GM23248 (cell line): ENCODE results near the gene ANO10. TPM values are rescaled to one million over a fixed set of nuclear protein-coding genes. Genes with fewer than 3 reads are reported as not detected.
"Not testable (repeated sequence)": the region's sequence is repeated elsewhere in the genome, so short reads cannot be mapped to it uniquely, and the experiment has no call there.

Experiments
- DNase-seq: peaks from one replicate; pipeline ENCODE4 v3.0.0-alpha.2; 2015
- H2AFZ ChIP-seq: fragments of 200-600 bp; sonication (generic); 2 replicates; pipeline ENCODE4 v1.6.1; 2016; ENCODE audit warnings: antibody characterized with exemption
- H3F3A ChIP-seq: fragments of 200-600 bp; sonication (generic); 2 replicates; pipeline ENCODE4 v1.6.1; 2016; ENCODE audit warnings: mild to moderate bottlenecking, antibody characterized with exemption, mixed run types; ENCODE audit not compliant: insufficient read depth
- H3K27ac ChIP-seq: fragments of 200-600 bp; sonication (generic); 2 replicates; pipeline ENCODE4 v1.5.1; 2016; ENCODE audit warnings: mild to moderate bottlenecking
- H3K27me3 ChIP-seq: fragments of 200-600 bp; sonication (generic); replicated peaks from 2 replicates; pipeline ENCODE4 v1.6.1; 2016; ENCODE audit warnings: mild to moderate bottlenecking; ENCODE audit not compliant: insufficient read depth
- H3K36me3 ChIP-seq: fragments of 200-600 bp; sonication (generic); 2 replicates; pipeline ENCODE4 v1.6.1; 2016; ENCODE audit warnings: low read depth, mild to moderate bottlenecking
- H3K4me1 ChIP-seq: fragments of 200-600 bp; sonication (generic); 2 replicates; pipeline ENCODE4 v1.6.1; 2016; ENCODE audit warnings: mild to moderate bottlenecking; ENCODE audit not compliant: insufficient read depth
- H3K4me2 ChIP-seq: fragments of 200-600 bp; sonication (generic); one replicate; pipeline ENCODE4 v1.6.1; 2016; ENCODE audit warnings: mild to moderate bottlenecking; ENCODE audit not compliant: unreplicated experiment
- H3K4me3 ChIP-seq: fragments of 200-600 bp; sonication (generic); 2 replicates; pipeline ENCODE4 v1.5.1; 2016; ENCODE audit warnings: mild to moderate bottlenecking
- H3K79me2 ChIP-seq: fragments of 200-600 bp; sonication (generic); 2 replicates; pipeline ENCODE4 v1.6.1; 2016; ENCODE audit warnings: mild to moderate bottlenecking; ENCODE audit not compliant: insufficient read depth
- H3K9ac ChIP-seq: fragments of 200-600 bp; sonication (generic); 2 replicates; pipeline ENCODE4 v1.6.1; 2016; ENCODE audit warnings: mild to moderate bottlenecking
- H3K9me2 ChIP-seq: fragments of 200-600 bp; sonication (generic); 2 replicates; pipeline ENCODE4 v1.6.1; 2016; ENCODE audit warnings: mixed run types, mild to moderate bottlenecking, moderate library complexity; ENCODE audit not compliant: insufficient read depth
- H3K9me3 ChIP-seq: fragments of 200-600 bp; sonication (generic); one replicate; pipeline ENCODE4 v1.6.1; 2017; ENCODE audit warnings: low read depth
- H4K20me1 ChIP-seq: fragments of 200-600 bp; sonication (generic); 2 replicates; pipeline ENCODE4 v1.6.0; 2016; ENCODE audit not compliant: insufficient read depth
- EZH2 ChIP-seq: fragments of 200-600 bp; sonication (generic); IDR thresholded peaks from 2 replicates; pipeline ENCODE4 v1.6.1; 2018; ENCODE audit warnings: antibody characterized with exemption, mild to moderate bottlenecking; ENCODE audit not compliant: insufficient read depth, poor library complexity, severe bottlenecking
- EZH2phosphoT487 ChIP-seq: fragments of 200-600 bp; sonication (generic); IDR thresholded peaks from 2 replicates; pipeline ENCODE4 v1.6.1; 2018; ENCODE audit warnings: antibody characterized with exemption, moderate library complexity, mild to moderate bottlenecking, low read depth; ENCODE audit not compliant: insufficient read depth
- WGBS, 2 experiments: methylation state at CpG; one replicate each; pipeline ENCODE4 v1.1.6; 2015 to 2017; ENCODE audit warnings: low lambda C conversion rate in 2 of 2, low coverage in 1 of 2; ENCODE audit errors: missing lambda C conversion rate in 2 of 2; 5-methylcytosine and 5-hydroxymethylcytosine counted together
- in situ Hi-C: fragments of 300-500 bp; cut with MboI; formaldehyde crosslinking; loops from 2 replicates; pipeline ENCODE4 v1.15.0; 2020
- polyA plus RNA-seq: library from polyadenylated mRNA; unstranded; fragments of >200 nt; fragmentation: Nextera tagmentation; extraction: Ambion mirVana; gene quantifications from 2 replicates; pipeline ENCODE4 v1.2.1, GENCODE V29; 2016
- total RNA-seq: library from RNA; depleted of rRNA; stranded (reverse); fragments of >200 nt; shearing (Covaris generic); gene quantifications from 2 replicates; pipeline ENCODE4 v1.2.3, GENCODE V29; 2014

The ANO10 gene
- total and polyA plus RNA-seq, 2 experiments from 2014 or later = 51.1 to 73.2 TPM

DNA sequence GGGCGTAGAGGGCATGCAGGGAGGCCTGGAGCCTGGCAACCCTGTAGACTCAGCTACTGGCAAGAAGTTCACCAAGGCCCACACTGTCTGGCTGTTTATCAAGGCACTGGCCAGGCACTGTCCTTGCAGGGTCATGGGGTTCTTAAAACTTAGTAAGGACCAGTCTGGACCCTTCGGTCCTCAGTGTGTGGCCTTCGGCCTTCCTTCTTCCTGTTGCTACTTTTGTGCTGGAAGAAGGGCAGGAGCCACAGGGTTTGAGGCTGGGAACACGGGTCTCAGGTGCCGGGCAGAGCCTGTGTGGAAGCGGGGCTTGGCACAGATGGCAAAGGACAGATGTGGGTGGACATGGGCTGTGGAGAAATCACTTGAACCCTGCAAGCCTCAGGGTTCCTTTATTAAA is 258.9 kb downstream of the ANO10 start:
- H3K4me1 ChIP-seq = no peaks in the 10 kb centered on the region
- no peaks in the 10 kb centered on the region for H3K36me3 ChIP-seq
- H3K4me3 ChIP-seq = no peak overlapping the region
- H3F3A ChIP-seq = no peaks in the 10 kb centered on the region
- H3K79me2 ChIP-seq = no peaks in the 10 kb centered on the region
- 92 to 95% methylated on average over 6 of the region's 6 CpGs for WGBS, 2 experiments
- H2AFZ ChIP-seq = no peak overlapping the region
- no peak overlapping the region for H3K9ac ChIP-seq
- no peaks in the 10 kb centered on the region for H3K9me3 ChIP-seq
- no peaks in the 10 kb centered on the region for H4K20me1 ChIP-seq
- no peak overlapping the region for H3K4me2 ChIP-seq
- DNase-seq = no peak
- in situ Hi-C loops = no loop called here
- TF ChIP-seq EZH2phosphoT487 = no peak
- TF ChIP-seq EZH2 = no peak
- H3K27ac ChIP-seq = no peak overlapping the region
- H3K9me2 ChIP-seq = no peaks in the 10 kb centered on the region
- no peaks in the 10 kb centered on the region for H3K27me3 ChIP-seq

DNA sequence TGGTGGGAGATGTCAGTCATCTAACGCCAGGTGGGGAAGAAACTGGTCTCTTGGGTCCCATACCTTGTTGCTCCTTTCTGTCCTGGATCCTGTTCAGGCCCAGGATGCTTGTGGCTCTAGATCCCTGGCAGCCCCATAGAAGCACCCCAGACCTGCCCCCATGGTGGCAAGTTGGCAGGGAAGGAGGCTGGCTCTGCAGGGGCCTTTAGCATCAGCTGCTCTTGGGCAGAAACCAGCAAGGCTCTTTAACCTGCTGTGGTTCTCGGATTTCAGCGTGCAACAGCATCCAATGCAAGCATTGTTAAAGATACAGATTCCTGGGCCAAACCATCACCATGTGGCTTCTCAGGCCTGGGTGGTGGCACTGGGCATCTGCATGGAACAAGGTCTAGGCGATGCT is 259.6 kb downstream of the ANO10 start:
- no peak overlapping the region for H3K9ac ChIP-seq
- no peak overlapping the region for H3K4me3 ChIP-seq
- H3K9me2 ChIP-seq = no peaks in the 10 kb centered on the region
- H3K27ac ChIP-seq = no peak overlapping the region
- H3K27me3 ChIP-seq = no peaks in the 10 kb centered on the region
- 96 to 98% methylated on average over 4 of the region's 4 CpGs for WGBS, 2 experiments
- H2AFZ ChIP-seq = no peak overlapping the region
- no peak overlapping the region for H3K4me2 ChIP-seq
- in situ Hi-C loops = no loop called here
- H3K79me2 ChIP-seq = no peaks in the 10 kb centered on the region
- H3F3A ChIP-seq = no peaks in the 10 kb centered on the region
- H3K4me1 ChIP-seq = no peaks in the 10 kb centered on the region
- H4K20me1 ChIP-seq = no peaks in the 10 kb centered on the region
- H3K9me3 ChIP-seq = no peaks in the 10 kb centered on the region
- no peak for DNase-seq
- H3K36me3 ChIP-seq = no peaks in the 10 kb centered on the region
- no peak for TF ChIP-seq EZH2phosphoT487
- TF ChIP-seq EZH2 = no peak

DNA sequence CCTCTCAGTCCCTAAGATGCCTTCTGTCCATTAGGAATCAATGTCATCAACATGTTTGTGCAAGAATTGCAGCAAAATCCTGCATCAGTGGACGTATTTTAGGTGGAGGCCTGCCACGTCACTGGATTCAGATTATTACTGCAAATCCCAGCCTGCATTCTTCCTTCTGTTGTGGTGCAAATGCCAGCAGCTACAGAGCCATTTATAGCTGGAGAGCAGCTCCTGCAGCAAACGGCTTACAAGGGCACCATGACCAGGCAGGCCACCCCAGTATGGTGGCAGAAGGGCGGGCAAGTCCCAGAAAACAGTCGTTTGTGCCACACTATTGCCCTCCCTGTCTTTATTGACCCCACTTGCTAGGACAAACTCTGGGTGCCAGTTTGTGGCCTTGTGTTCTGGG is 260.7 kb downstream of the ANO10 start:
- no peak overlapping the region for H2AFZ ChIP-seq
- no peaks in the 10 kb centered on the region for H4K20me1 ChIP-seq
- no peaks in the 10 kb centered on the region for H3K4me1 ChIP-seq
- no peak overlapping the region for H3K4me3 ChIP-seq
- DNase-seq = no peak
- no peaks in the 10 kb centered on the region for H3K27me3 ChIP-seq
- H3K27ac ChIP-seq = no peak overlapping the region
- no peaks in the 10 kb centered on the region for H3K9me2 ChIP-seq
- no peaks in the 10 kb centered on the region for H3K36me3 ChIP-seq
- in situ Hi-C loops = no loop called here
- no peaks in the 10 kb centered on the region for H3K9me3 ChIP-seq
- no peaks in the 10 kb centered on the region for H3F3A ChIP-seq
- no peaks in the 10 kb centered on the region for H3K79me2 ChIP-seq
- H3K4me2 ChIP-seq = no peak overlapping the region
- no peak overlapping the region for H3K9ac ChIP-seq
- TF ChIP-seq EZH2 = no peak
- no peak for TF ChIP-seq EZH2phosphoT487
- 59 to 64% methylated on average over 5 of the region's 5 CpGs for WGBS, 2 experiments

DNA sequence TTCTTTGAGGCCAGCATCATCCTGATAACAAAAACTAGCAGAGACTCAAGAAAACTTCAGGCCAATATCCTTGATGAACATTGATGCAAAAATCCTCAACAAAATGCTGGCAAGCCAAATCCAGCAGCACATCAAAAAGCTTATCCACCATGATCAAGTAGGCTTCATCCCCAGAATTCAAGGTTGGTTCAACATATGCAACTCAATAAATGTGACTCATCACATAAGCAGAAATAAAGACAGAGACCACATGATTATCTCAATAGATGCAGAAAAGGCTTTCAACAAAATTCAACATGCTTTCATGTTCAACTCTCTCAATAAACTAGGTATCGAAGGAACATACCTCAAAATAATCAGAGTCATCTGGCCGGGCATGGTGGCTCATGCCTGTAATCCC is 265.8 kb downstream of the ANO10 start:
- H2AFZ ChIP-seq, in situ Hi-C loops, H3K9me3 ChIP-seq, H3K36me3 ChIP-seq, H3K4me3 ChIP-seq, H3F3A ChIP-seq, H3K4me2 ChIP-seq, H3K9ac ChIP-seq, H3K4me1 ChIP-seq, H3K27ac ChIP-seq, H3K27me3 ChIP-seq, H4K20me1 ChIP-seq, H3K9me2 ChIP-seq, H3K79me2 ChIP-seq: not testable (repeated sequence)
- WGBS, 2 experiments = 92 to 97% methylated on average over 2 of the region's 2 CpGs
- peak; percentile 18 for DNase-seq

DNA sequence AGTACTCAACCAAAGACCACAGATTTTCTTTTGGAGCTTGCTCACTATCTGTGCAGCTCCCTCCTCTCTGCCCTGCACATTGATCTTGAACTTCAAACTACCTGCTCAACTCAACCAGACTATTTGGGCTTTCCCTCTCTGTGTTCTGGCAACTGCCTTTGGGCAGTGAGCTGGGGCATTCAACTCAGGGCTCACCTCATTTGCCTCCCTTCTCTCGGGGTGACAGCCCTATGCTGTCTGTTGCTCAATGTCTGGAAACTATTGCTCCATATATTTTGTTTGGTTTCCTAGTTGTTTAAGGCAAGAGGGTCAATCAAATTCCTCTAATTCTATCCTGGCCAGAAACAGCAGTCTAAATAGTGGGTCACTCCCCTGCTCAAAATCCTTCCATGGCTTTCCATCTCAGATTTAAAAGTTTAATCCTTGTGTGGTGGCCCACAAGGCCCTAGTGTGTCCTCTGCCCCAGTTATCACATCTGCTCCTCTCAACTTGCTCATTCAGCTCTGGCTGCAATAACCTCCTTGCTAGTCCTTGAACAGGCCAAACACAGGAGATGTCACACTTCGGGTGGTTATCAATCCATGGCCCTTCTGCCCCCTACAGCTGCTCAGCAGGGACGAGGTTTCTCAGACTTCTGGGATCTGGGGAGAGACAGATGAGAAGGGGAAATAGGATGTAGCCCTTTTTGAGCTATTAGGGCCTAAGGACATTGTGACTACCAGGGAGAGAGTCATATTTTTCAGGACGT is 267.7 kb downstream of the ANO10 start:
- H3K27me3 ChIP-seq = no peaks in the 10 kb centered on the region
- DNase-seq = no peak
- H4K20me1 ChIP-seq = no peaks in the 10 kb centered on the region
- in situ Hi-C loops = no loop called here
- H3K9me2 ChIP-seq = no peaks in the 10 kb centered on the region
- H3K27ac ChIP-seq = no peak overlapping the region
- TF ChIP-seq EZH2phosphoT487 (no peak), EZH2 (no peak)
- no peaks in the 10 kb centered on the region for H3K9me3 ChIP-seq
- H3K4me2 ChIP-seq = no peak overlapping the region
- no peaks in the 10 kb centered on the region for H3K79me2 ChIP-seq
- no peak overlapping the region for H3K4me3 ChIP-seq
- H3K36me3 ChIP-seq = 0 out of 2 replicates have a peak, but pooled peaks cover 5% of the 10 kb centered on the region
- H3K4me1 ChIP-seq = no peaks in the 10 kb centered on the region
- no peak overlapping the region for H2AFZ ChIP-seq
- 66 to 74% methylated on average over 4 of the region's 4 CpGs for WGBS, 2 experiments
- H3F3A ChIP-seq = no peaks in the 10 kb centered on the region
- no peak overlapping the region for H3K9ac ChIP-seq
